A549 (cell line): ENCODE data around the gene CAMTA1. TPM values are rescaled to one million over a fixed set of nuclear protein-coding genes. Genes with fewer than 3 reads are reported as not detected.
A peak's percentile ranks its signal among the peaks of the same experiment; 100 is the strongest.

Experiments used
- ATAC-seq, 2 experiments: fragments of 200-7000 bp in 1 of 2; fragments of >200 bp in 1 of 2; cut with Nextera tagmentation in 1 of 2; cut with Tn5 transposase in 1 of 2; 3 replicates each; pipeline versions ENCODE4 v1.8.0 to v1.9.1; 2018 to 2020; ENCODE audit warnings: mild to moderate bottlenecking in 1 of 2, moderate library complexity in 1 of 2
- CTCF ChIA-PET: fragments of 300-600 bp; sonication (Branson Sonifier 250); formaldehyde crosslinking; extraction: SDS; loops from one replicate; lab custom pipeline; 2021; ENCODE audit warnings: antibody characterized with exemption, inconsistent platforms; lab: Yijun Ruan, JAX
- POLR2A ChIA-PET: fragments of 350-600 bp; formaldehyde crosslinking; extraction: SDS; loops from one replicate; lab custom pipeline; 2021; ENCODE audit warnings: antibody characterized with exemption, inconsistent platforms; lab: Yijun Ruan, JAX
- DNase-seq, 2 experiments: peaks; one replicate each; pipeline versions ENCODE4 v3.0.0 to v3.0.0-alpha.2; 2011 to 2016; ENCODE audit warnings: low read depth in 1 of 2, low spot score in 1 of 2
- FAIRE-seq: peaks from 2 replicates; lab custom pipeline; 2011; peaks lifted over from hg19 to GRCh38; lab: Jason Lieb, UNC
- H3K27ac ChIP-seq, 2 experiments: fragments of >200 bp; sonication (Bioruptor Twin); formaldehyde crosslinking; 3 replicates each; pipeline ENCODE4 v1.5.1; 2016 to 2017
- H3K4me1 ChIP-seq: fragments of >200 bp; sonication (Bioruptor Twin); formaldehyde crosslinking; 3 replicates; pipeline ENCODE4 v1.6.1; 2016
- H3K4me2 ChIP-seq: fragments of >200 bp; sonication (Bioruptor Twin); formaldehyde crosslinking; 3 replicates; pipeline ENCODE4 v1.6.1; 2016
- H3K4me3 ChIP-seq: fragments of >200 bp; sonication (Bioruptor Twin); formaldehyde crosslinking; 3 replicates; pipeline ENCODE4 v1.5.1; 2016
- H3K9me3 ChIP-seq: fragments of >200 bp; sonication (Bioruptor Twin); formaldehyde crosslinking; 3 replicates; pipeline ENCODE4 v1.6.1; 2016
- BCL3 ChIP-seq: fragments of >200 bp; sonication (Bioruptor Twin); formaldehyde crosslinking; IDR thresholded peaks from 3 replicates; pipeline ENCODE4 v1.6.1; 2016
- CHD2 ChIP-seq: fragments of 150-350 bp; IDR thresholded peaks from 2 replicates; pipeline ENCODE4 v1.6.1; 2014; ENCODE audit warnings: low read length; ENCODE audit not compliant: partially characterized antibody
- CTCF ChIP-seq: fragments of >200 bp; sonication (Bioruptor Twin); formaldehyde crosslinking; IDR thresholded peaks from 3 replicates; pipeline ENCODE4 v1.5.1; 2016
- EHMT2 ChIP-seq: fragments of 200-600 bp; sonication (generic); IDR thresholded peaks from 2 replicates; pipeline ENCODE4 v1.6.1; 2016; ENCODE audit warnings: antibody characterized with exemption, low read depth, mild to moderate bottlenecking, moderate library complexity
- FOSL2 ChIP-seq, 2 experiments: fragments of 450-650 bp in 1 of 2; fragments of >200 bp in 1 of 2; sonication (Bioruptor Twin) in 1 of 2; formaldehyde crosslinking; IDR thresholded peaks; 2 replicates each; pipeline versions ENCODE4 v1.5.0 to v1.6.1; 2016 to 2020; ENCODE audit warnings: mild to moderate bottlenecking in 1 of 2, moderate library complexity in 1 of 2
- FOXS1 ChIP-seq: fragments of 250-450 bp; sonication (Bioruptor Pico); IDR thresholded peaks from 2 replicates; pipeline ENCODE4 v1.5.0; 2020; ENCODE audit warnings: mild to moderate bottlenecking, moderate library complexity
- HES2 ChIP-seq: fragments of >200 bp; sonication (Bioruptor Twin); formaldehyde crosslinking; IDR thresholded peaks from 2 replicates; pipeline ENCODE4 v1.6.1; 2016
- HEYL ChIP-seq: fragments of 250-450 bp; sonication (Bioruptor Pico); IDR thresholded peaks from 2 replicates; pipeline ENCODE4 v1.8.0; 2021; ENCODE audit warnings: mild to moderate bottlenecking, moderate library complexity
- HOXA7 ChIP-seq: fragments of 250-450 bp; sonication (Bioruptor Pico); IDR thresholded peaks from 2 replicates; pipeline ENCODE4 v1.5.0; 2020; ENCODE audit warnings: mild to moderate bottlenecking, moderate library complexity
- HOXB13 ChIP-seq: fragments of 250-450 bp; sonication (Bioruptor Pico); IDR thresholded peaks from 2 replicates; pipeline ENCODE4 v1.5.0; 2020; ENCODE audit warnings: low read depth, mild to moderate bottlenecking, moderate library complexity
- HOXB5 ChIP-seq: fragments of 250-450 bp; sonication (Bioruptor Pico); IDR thresholded peaks from 2 replicates; pipeline ENCODE4 v1.5.0; 2020; ENCODE audit warnings: mild to moderate bottlenecking, moderate library complexity
- KDM1A ChIP-seq: fragments of 200-600 bp; sonication (generic); IDR thresholded peaks from 2 replicates; pipeline ENCODE4 v1.6.1; 2016; ENCODE audit warnings: low read depth, mild to moderate bottlenecking
- KDM5A ChIP-seq: fragments of 200-600 bp; sonication (generic); IDR thresholded peaks from 2 replicates; pipeline ENCODE4 v1.6.1; 2016; ENCODE audit warnings: antibody characterized with exemption, mild to moderate bottlenecking
- NFE2L2 ChIP-seq: fragments of 150-350 bp; conservative IDR thresholded peaks from 2 replicates; pipeline ENCODE4 v1.6.1; 2014; ENCODE audit warnings: low read length
- RAD21 ChIP-seq, 2 experiments: fragments of >200 bp in 1 of 2; sonication (Bioruptor Twin) in 1 of 2; formaldehyde crosslinking in 1 of 2; IDR thresholded peaks in 1 of 2; conservative IDR thresholded peaks in 1 of 2; 2 replicates in 1 of 2; 3 replicates in 1 of 2; pipeline ENCODE4 v1.6.1; 2012 to 2018; ENCODE audit warnings: inconsistent platforms in 1 of 2
- RNF2 ChIP-seq: fragments of 200-600 bp; sonication (generic); IDR thresholded peaks from 2 replicates; pipeline ENCODE4 v1.6.1; 2016; ENCODE audit warnings: low read depth, mild to moderate bottlenecking, antibody characterized with exemption, moderate library complexity, borderline replicate concordance
- SMC3 ChIP-seq: fragments of >200 bp; sonication (Bioruptor Twin); formaldehyde crosslinking; IDR thresholded peaks from 3 replicates; pipeline ENCODE4 v1.6.1; 2018; ENCODE audit warnings: inconsistent platforms
- TP53 ChIP-seq: fragments of 250-450 bp; sonication (Bioruptor Pico); IDR thresholded peaks from 2 replicates; pipeline ENCODE4 v1.5.0; 2021; ENCODE audit warnings: mild to moderate bottlenecking, moderate library complexity
- ZC3H11A ChIP-seq: fragments of 450-650 bp; IDR thresholded peaks from 2 replicates; pipeline ENCODE4 v1.6.1; 2014; ENCODE audit warnings: antibody characterized with exemption, mild to moderate bottlenecking
- ZNF302 ChIP-seq: fragments of 250-450 bp; sonication (Bioruptor Pico); IDR thresholded peaks from 2 replicates; pipeline ENCODE4 v1.9.0; 2021; ENCODE audit warnings: inconsistent platforms, mild to moderate bottlenecking, moderate library complexity
- ZSCAN20 ChIP-seq: fragments of 250-450 bp; sonication (Bioruptor Pico); IDR thresholded peaks from 2 replicates; pipeline ENCODE4 v1.8.0; 2022; ENCODE audit warnings: mild to moderate bottlenecking, moderate library complexity
- WGBS: methylation state at CpG from one replicate; pipeline ENCODE4 v1.1.6; 2017; ENCODE audit errors: missing lambda C conversion rate; 5-methylcytosine and 5-hydroxymethylcytosine counted together
- polyA plus RNA-seq, 4 experiments: library from polyadenylated mRNA; depleted of rRNA in 3 of 4; stranded (reverse); fragments of >200 nt; fragmentation: RNase III in 1 of 4; extraction: RNeasy Plus Mini Kit Qiagen cat#74134 plus additional on column Dnase treatment in 1 of 4; gene quantifications; 2 replicates in 3 of 4; 3 replicates in 1 of 4; pipeline ENCODE4 v1.2.3, GENCODE V29; 2011 to 2017

The CAMTA1 gene
- polyA plus RNA-seq, 2 of the 4 experiments (the other 2 are of a cell fraction) = 58.8 to 75.0 TPM

GRCh38 chr1:6888268-6888667 is 103.0 kb downstream of the CAMTA1 start:
- FAIRE-seq = no peak
- H3K4me3 ChIP-seq = no peak overlapping the region
- DNase-seq = no peak
- CTCF ChIA-PET = interaction anchor here (0.6 to 1.2 kb wide), 4 partner anchors 87 to 1627 kb away, joined by 3 to 4 read pairs (median 3); no protein-coding TSS in a partner anchor
- no peak for ATAC-seq
- H3K27ac ChIP-seq = no peak overlapping the region
- no peak overlapping the region for H3K4me2 ChIP-seq
- peaks cover 21% of the 10 kb centered on the region for H3K4me1 ChIP-seq
- POLR2A ChIA-PET = no interaction called here
- no peaks in the 10 kb centered on the region for H3K9me3 ChIP-seq
- WGBS = 40% methylated on average over 3 of the region's 3 CpGs
- TF ChIP-seq EHMT2 (no peak), HOXB13 (no peak), HOXA7 (CRISPR knock-in tag) (no peak)

GRCh38 chr1:6888870-6889269 is 103.6 kb downstream of the CAMTA1 start:
- Histone ChIP-seq H3K4me3 (no peak overlapping the region), H3K9me3 (no peaks in the 10 kb centered on the region), H3K4me1 (peaks cover 21% of the 10 kb centered on the region), H3K27ac (no peak overlapping the region)
- no peak for DNase-seq
- no peak for ATAC-seq
- CTCF ChIA-PET = interaction anchor here (0.9 to 2.1 kb wide), 4 partner anchors 10 to 88 kb away, joined by 3 to 7 read pairs (median 5); no protein-coding TSS in a partner anchor
- WGBS = 54% methylated on average over 2 of the region's 2 CpGs
- FAIRE-seq = no peak
- TF ChIP-seq HES2 = no peak
- no peak for TF ChIP-seq KDM5A
- TF ChIP-seq ZSCAN20 (CRISPR knock-in tag) = no peak
- no peak for TF ChIP-seq ZNF302 (CRISPR knock-in tag)
- no peak for TF ChIP-seq NFE2L2
- no peak for TF ChIP-seq HEYL
- no peak for TF ChIP-seq KDM1A
- TF ChIP-seq HOXB13 = no peak
- no peak for TF ChIP-seq BCL3
- no peak for TF ChIP-seq CHD2
- TF ChIP-seq FOSL2 (IDR thresholded peaks at IDR 0.05) = no peak
- no peak for TF ChIP-seq FOSL2 (CRISPR knock-in tag; IDR thresholded peaks at IDR 0.05)
- no peak for TF ChIP-seq FOXS1 (CRISPR knock-in tag)
- no peak for TF ChIP-seq TP53 (CRISPR knock-in tag)
- TF ChIP-seq ZC3H11A = no peak
- TF ChIP-seq, all 56 proteins: peak for 0
- H3K4me2 ChIP-seq = no peak overlapping the region
- POLR2A ChIA-PET = no interaction called here

- H3K9me3 ChIP-seq = no peaks in the 10 kb centered on the region
- peaks cover 10% of the 10 kb centered on the region for H3K4me1 ChIP-seq
- FAIRE-seq = no peak
- POLR2A ChIA-PET = no interaction called here
- no peak overlapping the region for H3K27ac ChIP-seq
- no peak overlapping the region for H3K4me3 ChIP-seq
- CTCF ChIA-PET = interaction anchor here (0.6 to 2.1 kb wide), 28 partner anchors 9 to 778 kb away, joined by 3 to 11 read pairs (median 4); no protein-coding TSS in a partner anchor
- ATAC-seq = peak; percentile 90 to 92; a peak in 5 of 6 replicates
- TF ChIP-seq RAD21 (conservative IDR thresholded peaks at IDR 0.05 in 1 of 2, IDR thresholded peaks at IDR 0.05 in 1 of 2) = peak; percentile 60 to 62
- peak; percentile 72 for TF ChIP-seq CTCF
- TF ChIP-seq SMC3 = peak; percentile 78
- no peak for TF ChIP-seq HOXB5
- TF ChIP-seq RNF2 = no peak
- TF ChIP-seq, all 56 proteins: peak for 3
- DNase-seq = peak; percentile 14 to 51
- H3K4me2 ChIP-seq = no peak overlapping the region
- 16% methylated on average over 3 of the region's 3 CpGs for WGBS
Measured at GRCh38 chr1:6889875-6890480, 104.7 kb downstream of the CAMTA1 start.
